Endometrium (tissue), 2 donors: ENCODE data around the gene HMGCS2.

ENCODE experiments used
- FAIRE-seq: peaks from 2 replicates; lab custom pipeline; 2012; peaks lifted over from hg19 to GRCh38; lab: Jason Lieb, UNC
- donor health status: control.
- donor health status: control.

Gene HMGCS2

GRCh38 chr1:119758584-119758983 is 10.1 kb downstream of the HMGCS2 start:
- FAIRE-seq: no peak

GRCh38 chr1:119752592-119752991 is 16.1 kb downstream of the HMGCS2 start:
- FAIRE-seq: no peak

- FAIRE-seq: no peak
These were observed 20.7 kb downstream of the HMGCS2 start for GRCh38 chr1:119748040-119748439.

- FAIRE-seq: no peak
These were observed 21.3 kb downstream of the HMGCS2 start for GRCh38 chr1:119747451-119747850.

- FAIRE-seq: no peak
These were observed 23.7 kb downstream of the HMGCS2 start for GRCh38 chr1:119745034-119745433.

- FAIRE-seq: no peak
These were observed 24.1 kb downstream of the HMGCS2 start for GRCh38 chr1:119744598-119744942.

GRCh38 chr1:119743776-119744597 is 24.7 kb downstream of the HMGCS2 start:
- FAIRE-seq: no peak

GRCh38 chr1:119743308-119743707 is 25.4 kb downstream of the HMGCS2 start:
- no peak for FAIRE-seq

GRCh38 chr1:119742677-119743076 is 26.0 kb downstream of the HMGCS2 start:
- no peak for FAIRE-seq

GRCh38 chr1:119742202-119742601 is 26.5 kb downstream of the HMGCS2 start:
- FAIRE-seq: no peak

- FAIRE-seq: no peak
These were observed 27.6 kb downstream of the HMGCS2 start for GRCh38 chr1:119740896-119741780.

GRCh38 chr1:119740261-119740660 is 28.4 kb downstream of the HMGCS2 start:
- no peak for FAIRE-seq

GRCh38 chr1:119739150-119739549 is 29.6 kb downstream of the HMGCS2 start:
- no peak for FAIRE-seq

GRCh38 chr1:119738100-119738720 is 30.5 kb downstream of the HMGCS2 start:
- no peak for FAIRE-seq

- FAIRE-seq: no peak
These were observed 31.5 kb downstream of the HMGCS2 start for GRCh38 chr1:119737040-119737682.

GRCh38 chr1:119736649-119737039 is 32.1 kb downstream of the HMGCS2 start:
- no peak for FAIRE-seq

- no peak for FAIRE-seq
These were observed 33.5 kb downstream of the HMGCS2 start for GRCh38 chr1:119735217-119735616.

- no peak for FAIRE-seq
These were observed 35.0 kb downstream of the HMGCS2 start for GRCh38 chr1:119733754-119734153.

- no peak for FAIRE-seq
These were observed 36.1 kb downstream of the HMGCS2 start for GRCh38 chr1:119732465-119733168.

GRCh38 chr1:119731741-119732430 is 36.8 kb downstream of the HMGCS2 start:
- FAIRE-seq: no peak

GRCh38 chr1:119731060-119731459 is 37.6 kb downstream of the HMGCS2 start:
- no peak for FAIRE-seq
